C4-2B (cell line): ENCODE data around the gene ASCL3.
A peak's percentile ranks its signal among the peaks of the same experiment; 100 is the strongest.

Experiments
- CTCF ChIP-seq: fragments of 450-650 bp; conservative IDR thresholded peaks from 2 replicates; pipeline ENCODE4 v1.5.1; 2017; ENCODE audit warnings: mild to moderate bottlenecking
- ZFX ChIP-seq: fragments of 450-650 bp; IDR thresholded peaks from 2 replicates; pipeline ENCODE4 v1.6.1; 2017

- TF ChIP-seq CTCF (no peak), ZFX (peak; percentile 76)
Measured at GRCh38 chr11:8911029-8911823, 31.6 kb downstream of the ASCL3 start, which contains the start of gene AKIP1.
